ENCODE data around the gene ZNF260. TPM values are rescaled to one million over a fixed set of nuclear protein-coding genes. Genes with fewer than 3 reads are reported as not detected.

Gene ZNF260
- 10 to 100 TPM in 5 of 7 donors, 1 to 10 TPM in 2; 8.7 to 14.8 (median 12.4) TPM for total RNA-seq
- 1 to 10 TPM; 2.9 to 5.4 (median 3.7) TPM for polyA plus RNA-seq
- long read RNA-seq, donor 1, full-length matches to known transcripts: 2 of 2 reads
- long read RNA-seq, donor 1, partial matches to known transcripts: 0 of 2 reads
- long read RNA-seq, donor 1, other reads (novel, unspliced or antisense): 0 of 2 reads
- long read RNA-seq, donor 2, full-length matches to known transcripts: 1 of 1 reads
- long read RNA-seq, donor 2, partial matches to known transcripts: 0 of 1 reads
- long read RNA-seq, donor 2, other reads (novel, unspliced or antisense): 0 of 1 reads

DNA sequence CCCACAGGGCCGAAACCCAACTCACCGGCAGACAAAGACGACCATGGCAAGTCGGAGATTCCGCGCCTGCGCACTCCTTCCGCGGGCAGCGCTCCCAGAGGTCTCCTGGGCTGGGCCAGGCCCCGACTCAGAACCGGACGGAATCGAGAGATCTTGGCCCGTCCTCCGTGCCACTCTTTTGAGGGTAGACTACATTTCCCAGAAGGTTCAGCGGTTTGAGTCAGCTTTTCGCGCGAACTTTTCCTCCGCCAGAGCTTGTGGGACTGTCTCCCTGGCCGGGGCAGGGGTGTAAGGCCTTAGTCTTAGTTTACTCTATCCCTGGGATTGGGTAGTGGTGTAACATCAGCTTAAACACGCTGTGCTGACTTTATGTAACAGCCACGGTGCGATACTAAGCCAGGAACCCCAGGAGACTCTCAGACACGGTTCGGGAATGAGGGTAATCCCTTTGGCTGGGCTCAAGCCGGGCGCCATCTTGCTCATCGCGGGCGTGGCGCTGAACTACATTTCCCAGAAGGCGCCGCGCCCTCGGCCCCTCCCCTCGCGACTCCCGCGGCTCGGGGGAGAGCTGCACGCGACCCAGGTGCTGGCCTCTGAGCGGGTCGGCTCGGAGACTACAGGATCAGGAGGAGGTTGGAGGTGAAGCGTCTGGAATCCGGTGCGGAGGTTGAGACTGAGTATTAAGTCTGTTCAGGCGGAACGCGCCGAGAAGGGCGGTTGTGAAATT lies at the start of gene ZNF260:
TSS of gene ZNF260 (minus strand) at position 78 of the 727 bp plus-strand sequence. CDS start 13,033 bp downstream, outside the sequence.
- peaks cover 0 to 61% (median 23%) of the 10 kb centered on the region in 6 donors for H3K36me3 ChIP-seq
- H3K4me1 ChIP-seq: peaks cover 0 to 29% (median 26%) of the 10 kb centered on the region in 6 donors
- intact Hi-C loops (cut with DNase I; ENCODE audit: low total_unique reads): loop anchor here (5.0 kb wide), 1 partner anchor 44 kb away; the partner anchor contains the start of gene ZNF529
- H3K4me3 ChIP-seq: peak within 1 kb of the TSS; percentile 54 to 90 (median 66)
- TF ChIP-seq POLR2AphosphoS5 (IDR thresholded peaks at IDR 0.05) (peak; percentile 81 to 90 (median 84)), POLR2A (IDR thresholded peaks at IDR 0.05) (peak in 1 of 3 donors; percentile 29)
- TF ChIP-seq, protein P1, sequence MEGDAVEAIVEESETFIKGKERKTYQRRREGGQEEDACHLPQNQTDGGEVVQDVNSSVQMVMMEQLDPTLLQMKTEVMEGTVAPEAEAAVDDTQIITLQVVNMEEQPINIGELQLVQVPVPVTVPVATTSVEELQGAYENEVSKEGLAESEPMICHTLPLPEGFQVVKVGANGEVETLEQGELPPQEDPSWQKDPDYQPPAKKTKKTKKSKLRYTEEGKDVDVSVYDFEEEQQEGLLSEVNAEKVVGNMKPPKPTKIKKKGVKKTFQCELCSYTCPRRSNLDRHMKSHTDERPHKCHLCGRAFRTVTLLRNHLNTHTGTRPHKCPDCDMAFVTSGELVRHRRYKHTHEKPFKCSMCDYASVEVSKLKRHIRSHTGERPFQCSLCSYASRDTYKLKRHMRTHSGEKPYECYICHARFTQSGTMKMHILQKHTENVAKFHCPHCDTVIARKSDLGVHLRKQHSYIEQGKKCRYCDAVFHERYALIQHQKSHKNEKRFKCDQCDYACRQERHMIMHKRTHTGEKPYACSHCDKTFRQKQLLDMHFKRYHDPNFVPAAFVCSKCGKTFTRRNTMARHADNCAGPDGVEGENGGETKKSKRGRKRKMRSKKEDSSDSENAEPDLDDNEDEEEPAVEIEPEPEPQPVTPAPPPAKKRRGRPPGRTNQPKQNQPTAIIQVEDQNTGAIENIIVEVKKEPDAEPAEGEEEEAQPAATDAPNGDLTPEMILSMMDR (IDR thresholded peaks at IDR 0.05 in 8 of 11, conservative IDR thresholded peaks at IDR 0.05 in 3 of 11): peak in 2 of 11 experiments; percentile 10 to 25
- DNase-seq: peak; percentile 97
- WGBS, 5 donors: 0% methylated on average over 27 to 55 of the region's 55 CpGs
- no peaks in the 10 kb centered on the region for H3K27me3 ChIP-seq (replicated peaks in 1 of 7)
- peak within 1 kb of the TSS; percentile 87 to 94 (median 92) for H3K27ac ChIP-seq
- H3K9me3 ChIP-seq: peaks cover 11 to 78% (median 76%) of the 10 kb centered on the region in 8 donors

DNA sequence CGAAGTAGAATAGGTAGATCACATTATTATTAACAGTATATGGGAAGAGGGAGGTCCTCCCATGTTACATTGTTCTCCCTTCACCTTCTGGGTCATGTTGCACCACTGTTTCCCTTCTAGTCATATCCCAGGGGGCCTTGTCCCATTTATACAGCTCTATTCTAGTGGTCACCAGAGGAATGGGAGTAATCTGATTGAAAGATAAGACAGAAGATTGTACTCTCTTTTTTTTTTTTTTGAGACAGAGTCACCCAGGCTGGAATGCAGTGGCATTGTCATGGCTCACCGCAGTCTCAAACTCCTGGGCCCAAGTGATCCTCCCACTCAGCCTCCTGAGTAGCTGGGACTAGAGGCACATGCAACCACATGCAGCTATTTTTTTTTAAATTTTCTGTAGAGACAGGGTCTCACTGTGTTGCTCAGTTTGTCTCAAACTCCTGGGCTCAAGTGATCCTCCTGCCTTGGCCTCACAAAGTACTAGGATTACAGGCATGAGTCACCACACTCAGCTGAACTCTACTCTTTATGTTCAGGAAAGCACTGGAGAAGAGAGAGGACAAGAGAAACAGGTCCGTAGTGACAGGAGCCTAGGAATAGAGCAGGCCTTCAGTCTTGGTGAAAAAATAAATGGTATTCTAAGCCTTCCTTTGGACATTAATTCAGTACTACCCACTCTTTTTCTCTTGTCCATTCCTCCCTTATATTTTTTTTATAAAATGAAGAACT lies 49.4 kb upstream of the ZNF260 start:
- TF ChIP-seq POLR2AphosphoS5 (IDR thresholded peaks at IDR 0.05) (no peak), POLR2A (IDR thresholded peaks at IDR 0.05) (no peak)
- TF ChIP-seq, protein P1 (IDR thresholded peaks at IDR 0.05 in 8 of 11, conservative IDR thresholded peaks at IDR 0.05 in 3 of 11): no peak
- WGBS, 5 donors: 96 to 100% (median 97%) methylated on average over 3 of the region's 3 CpGs
- Histone ChIP-seq H3K4me3 (no peak overlapping the region), H3K9me3 (peaks cover 3 to 75% (median 66%) of the 10 kb centered on the region in 8 donors), H3K4me1 (peaks cover 8 to 22% (median 19%) of the 10 kb centered on the region in 6 donors), H3K36me3 (peaks cover 10 to 76% (median 58%) of the 10 kb centered on the region in 6 donors), H3K27ac (no peak overlapping the region), H3K27me3 (replicated peaks in 1 of 7) (no peaks in the 10 kb centered on the region)
- no peak for DNase-seq
- intact Hi-C loops (cut with DNase I; ENCODE audit: low total_unique reads): no loop called here

DNA sequence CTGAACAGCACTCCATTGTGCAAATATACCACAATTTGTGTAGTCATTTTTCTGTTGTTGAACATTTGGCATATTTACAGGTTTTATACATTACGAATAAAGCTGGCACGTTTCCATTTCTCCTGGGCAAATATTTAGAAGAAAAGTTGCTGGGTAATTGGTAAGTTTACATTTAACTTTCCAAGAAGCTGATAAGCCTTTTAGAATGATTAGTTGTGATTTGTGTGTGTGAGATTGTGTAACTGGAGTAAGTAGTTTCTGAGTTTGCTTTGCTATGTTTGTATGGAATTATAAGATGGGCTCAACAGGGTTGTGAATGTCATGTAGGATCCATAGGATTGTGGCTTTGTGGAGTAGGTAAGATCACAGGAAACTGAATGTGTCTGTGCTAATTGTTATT lies 46.7 kb upstream of the ZNF260 start:
- TF ChIP-seq, protein P1 (IDR thresholded peaks at IDR 0.05 in 8 of 11, conservative IDR thresholded peaks at IDR 0.05 in 3 of 11): no peak
- no peak for TF ChIP-seq POLR2A (IDR thresholded peaks at IDR 0.05)
- no peak for TF ChIP-seq POLR2AphosphoS5 (IDR thresholded peaks at IDR 0.05)
- intact Hi-C loops (cut with DNase I; ENCODE audit: low total_unique reads): loop anchor here (5.0 kb wide), 1 partner anchor 47 kb away; the partner anchor contains the start of gene ZNF260
- H3K36me3 ChIP-seq: peaks cover 6 to 69% (median 44%) of the 10 kb centered on the region in 6 donors
- WGBS, 5 donors: 86 to 92% (median 91%) methylated on average over 2 of the region's 2 CpGs
- DNase-seq: no peak
- no peak overlapping the region for H3K27ac ChIP-seq
- H3K9me3 ChIP-seq: peaks cover 0 to 65% (median 54%) of the 10 kb centered on the region in 8 donors
- H3K27me3 ChIP-seq (replicated peaks in 1 of 7): no peaks in the 10 kb centered on the region
- H3K4me3 ChIP-seq: peak overlapping the region in 3 of 8 donors; percentile 78 to 88 (median 81)
- peaks cover 8 to 32% (median 27%) of the 10 kb centered on the region in 6 donors for H3K4me1 ChIP-seq

Measured in spleen (tissue), 13 donors.